GM12878 (cell line): ENCODE measurements around the gene CLEC7A. TPM values are rescaled to one million over a fixed set of nuclear protein-coding genes. Genes with fewer than 3 reads are reported as not detected.

Experiments
- ATAC-seq: fragments of 200-7000 bp; cut with Tn5 transposase; 3 replicates; pipeline ENCODE4 v1.9.1; 2020; ENCODE audit warnings: mild to moderate bottlenecking, moderate library complexity
- BruUV-seq: library from RNA; stranded (reverse); fragments of 400-500 nt; replicated peaks from 2 replicates; lab custom pipeline; 2021; lab: Mats Ljungman, UMichigan
- CTCF ChIA-PET: fragments of 300-600 bp; sonication (Branson Sonifier 250); formaldehyde crosslinking; extraction: SDS; loops from one replicate; lab custom pipeline; 2021; ENCODE audit warnings: inconsistent platforms; lab: Yijun Ruan, JAX
- POLR2A ChIA-PET: fragments of 350-600 bp; formaldehyde crosslinking; extraction: SDS; loops from one replicate; lab custom pipeline; 2021; ENCODE audit warnings: inconsistent platforms; lab: Charles Lee
- RAD21 ChIA-PET: fragments of 300-600 bp; sonication (Branson Sonifier 250); formaldehyde crosslinking; loops from one replicate; lab custom pipeline; 2023; ENCODE audit warnings: antibody characterized with exemption; ENCODE audit not compliant: unreplicated experiment; lab: Charles Lee
- SMC1A ChIA-PET: fragments of 300-600 bp; sonication (Branson Sonifier 250); formaldehyde crosslinking; loops from one replicate; lab custom pipeline; 2023; ENCODE audit not compliant: unreplicated experiment, uncharacterized antibody; lab: Charles Lee
- DNase-seq: peaks from one replicate; pipeline ENCODE4 v3.0.0-alpha.2; 2011; ENCODE audit warnings: low read depth, low spot score
- FAIRE-seq: peaks from 3 replicates; lab custom pipeline; 2011; peaks lifted over from hg19 to GRCh38; lab: Jason Lieb, UNC
- H2AFZ ChIP-seq: 2 replicates; pipeline ENCODE4 v1.6.0; 2011; ENCODE audit warnings: low read depth, low read length, control low read depth; ENCODE audit not compliant: control insufficient read depth
- H3K27ac ChIP-seq: 2 replicates; pipeline ENCODE4 v1.5.1; 2011; ENCODE audit warnings: control low read depth; ENCODE audit not compliant: control insufficient read depth, insufficient read depth
- H3K27me3 ChIP-seq, 2 experiments: replicated peaks in 1 of 2; 2 replicates each; pipeline versions ENCODE4 v1.6.0 to v1.6.1; 2011; ENCODE audit warnings: low read length in 1 of 2; ENCODE audit not compliant: control insufficient read depth in 2 of 2, insufficient read depth in 2 of 2
- H3K36me3 ChIP-seq, 2 experiments: 2 replicates each; pipeline ENCODE4 v1.5.1; 2011; ENCODE audit warnings: low read length in 1 of 2; ENCODE audit not compliant: control insufficient read depth in 2 of 2, insufficient read depth in 2 of 2
- H3K4me1 ChIP-seq: 2 replicates; pipeline ENCODE4 v1.6.1; 2011; ENCODE audit warnings: mild to moderate bottlenecking, low read length, moderate library complexity, mixed read lengths; ENCODE audit not compliant: control insufficient read depth, insufficient read depth
- H3K4me2 ChIP-seq: 2 replicates; pipeline ENCODE4 v1.6.0; 2011; ENCODE audit warnings: control low read depth; ENCODE audit not compliant: control insufficient read depth, insufficient read depth
- H3K4me3 ChIP-seq: fragments of 200-600 bp; sonication (generic); 2 replicates; pipeline ENCODE4 v1.5.1; 2016
- H3K79me2 ChIP-seq: 2 replicates; pipeline ENCODE4 v1.6.0; 2011; ENCODE audit warnings: low read length; ENCODE audit not compliant: control insufficient read depth, insufficient read depth
- H3K9ac ChIP-seq: 2 replicates; pipeline ENCODE4 v1.8.0; 2011; ENCODE audit warnings: low read length, control low read depth, mixed read lengths; ENCODE audit not compliant: control insufficient read depth, insufficient read depth
- H3K9me3 ChIP-seq: replicated peaks from 3 replicates; pipeline ENCODE4 v1.5.1; 2011; ENCODE audit warnings: mild to moderate bottlenecking, low read length; ENCODE audit not compliant: control insufficient read depth, insufficient read depth
- H4K20me1 ChIP-seq: 2 replicates; pipeline ENCODE4 v1.6.0; 2011; ENCODE audit not compliant: control insufficient read depth, insufficient read depth
- BMI1 ChIP-seq: fragments of 450-650 bp; IDR thresholded peaks from 2 replicates; pipeline ENCODE4 v1.6.1; 2016; ENCODE audit warnings: mild to moderate bottlenecking, moderate library complexity, borderline replicate concordance
- CBX5 ChIP-seq: sonication (generic); IDR thresholded peaks from 2 replicates; pipeline ENCODE4 v1.6.1; 2016; ENCODE audit warnings: low read depth, moderate library complexity, mild to moderate bottlenecking, inconsistent platforms
- FOXK2 ChIP-seq: fragments of 450-650 bp; IDR thresholded peaks from 2 replicates; pipeline ENCODE4 v1.6.1; 2017; ENCODE audit warnings: mild to moderate bottlenecking, moderate library complexity
- HDGF ChIP-seq: fragments of 450-650 bp; IDR thresholded peaks from 2 replicates; pipeline ENCODE4 v1.6.1; 2016; ENCODE audit warnings: antibody characterized with exemption
- SMARCA5 ChIP-seq: fragments of 450-650 bp; IDR thresholded peaks from 2 replicates; pipeline ENCODE4 v1.6.1; 2017; ENCODE audit warnings: mild to moderate bottlenecking
- SP1 ChIP-seq: IDR thresholded peaks from one replicate; pipeline ENCODE4 v1.6.1; 2011; ENCODE audit warnings: low read depth, low read length
- SPI1 ChIP-seq: IDR thresholded peaks from 2 replicates; pipeline ENCODE4 v1.6.1; 2011; ENCODE audit warnings: low read depth, mild to moderate bottlenecking, low read length, moderate library complexity, borderline replicate concordance; ENCODE audit not compliant: insufficient read depth
- SREBF1 ChIP-seq: IDR thresholded peaks from 2 replicates; pipeline ENCODE4 v1.6.1; 2012; ENCODE audit warnings: mild to moderate bottlenecking, low read length
- WGBS: methylation state at CpG from one replicate; pipeline ENCODE4 v1.1.6; 2016; ENCODE audit warnings: low lambda C conversion rate; ENCODE audit not compliant: insufficient replicate concordance, insufficient coverage; ENCODE audit errors: missing lambda C conversion rate; 5-methylcytosine and 5-hydroxymethylcytosine counted together
- in situ Hi-C: fragments of 300-500 bp; cut with MboI; formaldehyde crosslinking; loops from 9 replicates; pipeline ENCODE4 v1.14.3; 2018; ENCODE audit warnings: mixed read lengths
- intact Hi-C: fragments of 100-400 bp; cut with micrococcal nuclease; formaldehyde crosslinking; loops from one replicate; pipeline ENCODE4 v1.14.2; 2022; ENCODE audit not compliant: unreplicated experiment
- polyA plus RNA-seq, 11 experiments: library from polyadenylated mRNA; depleted of rRNA in 4 of 11; unstranded in 6 of 11; stranded (reverse) in 5 of 11; fragments of >200 nt; fragmentation: Nextera tagmentation in 4 of 11; fragmentation: Illumina TruSeq in 1 of 11; extraction: Ambion mirVana in 4 of 11; extraction: Trizol in 1 of 11; gene quantifications; 1 replicate in 1 of 11; 2 replicates in 10 of 11; pipeline versions ENCODE4 v1.2.1 to v1.2.3, GENCODE V29; 2011 to 2016; ENCODE audit warnings: inconsistent platforms in 2 of 11, missing spikeins in 2 of 11, low read depth in 1 of 11
- total RNA-seq, 4 experiments: library from RNA; depleted of rRNA in 3 of 4; stranded (reverse); fragments of >200 nt in 3 of 4; fragmentation: Illumina TruSeq in 1 of 4; extraction: Trizol in 1 of 4; gene quantifications; 2 replicates each; pipeline versions ENCODE4 v1.2.1 to v1.2.3, GENCODE V29; 2013 to 2021

CLEC7A gene
- total and polyA plus RNA-seq, 10 of the 15 experiments (the other 5 are each of a cell fraction or from before 2014, with no cell fraction given): not detected

DNA sequence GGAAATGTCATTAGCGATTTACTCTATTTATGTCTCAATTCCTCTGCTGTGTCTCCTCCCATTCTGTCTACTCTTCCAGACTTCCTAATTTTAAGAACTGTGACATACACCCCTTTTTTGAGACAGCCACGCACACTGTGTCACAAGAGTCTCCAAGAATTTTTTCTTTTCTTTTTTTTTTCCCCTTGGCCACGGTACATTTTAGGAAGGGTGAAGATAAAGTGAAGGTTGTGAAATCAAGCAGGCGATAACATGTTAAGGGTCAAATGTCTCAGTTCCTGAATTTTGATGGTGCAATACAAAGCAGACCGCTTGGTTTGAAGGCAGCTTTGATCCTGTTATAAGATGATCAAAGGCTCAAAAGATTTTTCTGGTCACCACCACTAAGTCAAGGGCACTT lies 37.6 kb upstream of the CLEC7A start:
- 66% methylated on average over 5 of the region's 5 CpGs for WGBS
- Histone ChIP-seq H3K9ac (no peak overlapping the region), H3K4me1 (no peaks in the 10 kb centered on the region), H3K27ac (no peak overlapping the region), H3K4me3 (no peak overlapping the region), H2AFZ (no peak overlapping the region), H3K27me3 (0 out of 4 replicates have a peak, but pooled peaks cover 0 to 5% of the 10 kb centered on the region in 2 experiments), H3K9me3 (no peaks in the 10 kb centered on the region), H3K4me2 (no peak overlapping the region), H3K79me2 (no peaks in the 10 kb centered on the region), H4K20me1 (no peaks in the 10 kb centered on the region), H3K36me3 (no peaks in the 10 kb centered on the region)
- in situ Hi-C loops (no loop called here), intact Hi-C loops (no loop called here)
- FAIRE-seq: no peak
- ChIA-PET RAD21 (interaction anchor here (0.9 kb wide), 1 partner anchor 14 kb away, joined by 3 read pairs; no protein-coding TSS in a partner anchor), CTCF (no interaction called here), SMC1A (no interaction called here), POLR2A (no interaction called here)
- TF ChIP-seq SPI1 (peak; percentile 64; the same call in 1 of the 2 replicates), FOXK2 (no peak)
- no peak for ATAC-seq
- BruUV-seq: no TSS peak
- no peak for DNase-seq

GRCh38 chr12:10165421-10165820 lies 35.4 kb upstream of the CLEC7A start:
- no TSS peak for BruUV-seq

More at GRCh38 chr12:10165421-10165820, 35.4 kb upstream of the CLEC7A start:
- H3K27ac ChIP-seq: no peak overlapping the region
- no peak overlapping the region for H3K9ac ChIP-seq
- DNase-seq (no peak), ATAC-seq (no peak), FAIRE-seq (no peak)
- no peaks in the 10 kb centered on the region for H3K9me3 ChIP-seq
- H3K4me3 ChIP-seq: no peak overlapping the region
- ChIA-PET POLR2A (no interaction called here), RAD21 (no interaction called here), SMC1A (no interaction called here), CTCF (interaction anchor here (1.2 kb wide), 1 partner anchor 422 kb away, joined by 3 read pairs; no protein-coding TSS in a partner anchor)
- intact Hi-C loops: no loop called here
- H2AFZ ChIP-seq: no peak overlapping the region
- no peak overlapping the region for H3K4me2 ChIP-seq
- in situ Hi-C loops: no loop called here
- peaks cover 6% of the 10 kb centered on the region; the same call in 1 of the 2 replicates for H3K4me1 ChIP-seq
- TF ChIP-seq CBX5 (no peak), SP1 (no peak), SREBF1 (no peak), SMARCA5 (no peak), HDGF (no peak), BMI1 (no peak)
- no peaks in the 10 kb centered on the region for H3K79me2 ChIP-seq
- 0% methylated on average over 1 of the region's 1 CpG for WGBS
- no peaks in the 10 kb centered on the region for H3K27me3 ChIP-seq
- no peaks in the 10 kb centered on the region for H3K36me3 ChIP-seq
- no peaks in the 10 kb centered on the region for H4K20me1 ChIP-seq
